Measurements from ENCODE around the gene BST2. TPM values are rescaled to one million over a fixed set of nuclear protein-coding genes. Genes with fewer than 3 reads are reported as not detected.

The BST2 gene
- total RNA-seq, 1 donor: 10.1 TPM

- Histone ChIP-seq H3K9me3 (ENCODE audit: low read depth, low read length) (no peaks in the 10 kb centered on the region), H2AFZ (ENCODE audit: low read length) (no peak overlapping the region), H3K36me3 (ENCODE audit: insufficient read depth, low read length) (no peaks in the 10 kb centered on the region), H3K4me3 (ENCODE audit: insufficient read depth, low read length) (no peak overlapping the region), H3K27me3 (ENCODE audit: insufficient read depth, low read length) (no peaks in the 10 kb centered on the region), H3K4me2 (ENCODE audit: insufficient read depth, low read length) (no peak overlapping the region), H3K79me2 (ENCODE audit: insufficient read depth, low read length) (peaks cover 3% of the 10 kb centered on the region), H4K20me1 (ENCODE audit: insufficient read depth, low read length) (no peaks in the 10 kb centered on the region), H3K27ac (ENCODE audit: low read depth, low read length) (no peak overlapping the region), H3K4me1 (ENCODE audit: insufficient read depth, low read length) (peaks cover 3% of the 10 kb centered on the region)
- peak; percentile 93 for DNase-seq (ENCODE audit: insufficient read length, low spot score, missing footprints)
- peak; percentile 31 for TF ChIP-seq CTCF (IDR thresholded peaks at IDR 0.05; ENCODE audit: extremely low read depth, low read depth, low read length)
These were observed 19.4 kb upstream of the BST2 start for GRCh38 chr19:17424743-17425365.

GRCh38 chr19:17423429-17424208 is 18.2 kb upstream of the BST2 start:
- H3K36me3 ChIP-seq (ENCODE audit: insufficient read depth, low read length): no peaks in the 10 kb centered on the region
- no peaks in the 10 kb centered on the region for H3K9me3 ChIP-seq (ENCODE audit: low read depth, low read length)
- no peak overlapping the region for H3K27ac ChIP-seq (ENCODE audit: low read depth, low read length)
- peaks cover 3% of the 10 kb centered on the region for H3K79me2 ChIP-seq (ENCODE audit: insufficient read depth, low read length)
- no peak overlapping the region for H3K4me2 ChIP-seq (ENCODE audit: insufficient read depth, low read length)
- TF ChIP-seq CTCF (IDR thresholded peaks at IDR 0.05; ENCODE audit: extremely low read depth, low read depth, low read length): no peak
- no peak overlapping the region for H2AFZ ChIP-seq (ENCODE audit: low read length)
- no peak overlapping the region for H3K4me3 ChIP-seq (ENCODE audit: insufficient read depth, low read length)
- H3K4me1 ChIP-seq (ENCODE audit: insufficient read depth, low read length): peaks cover 11% of the 10 kb centered on the region
- DNase-seq (ENCODE audit: insufficient read length, low spot score, missing footprints): peak; percentile 52
- H3K27me3 ChIP-seq (ENCODE audit: insufficient read depth, low read length): no peaks in the 10 kb centered on the region
- no peaks in the 10 kb centered on the region for H4K20me1 ChIP-seq (ENCODE audit: insufficient read depth, low read length)

GRCh38 chr19:17421942-17422341 is 16.5 kb upstream of the BST2 start:
- no peak for TF ChIP-seq CTCF (IDR thresholded peaks at IDR 0.05; ENCODE audit: extremely low read depth, low read depth, low read length)
- H3K4me1 ChIP-seq (ENCODE audit: insufficient read depth, low read length): peaks cover 11% of the 10 kb centered on the region
- no peaks in the 10 kb centered on the region for H3K9me3 ChIP-seq (ENCODE audit: low read depth, low read length)
- H3K4me2 ChIP-seq (ENCODE audit: insufficient read depth, low read length): no peak overlapping the region
- DNase-seq (ENCODE audit: insufficient read length, low spot score, missing footprints): peak; percentile 54
- H3K27me3 ChIP-seq (ENCODE audit: insufficient read depth, low read length): no peaks in the 10 kb centered on the region
- H4K20me1 ChIP-seq (ENCODE audit: insufficient read depth, low read length): no peaks in the 10 kb centered on the region
- no peak overlapping the region for H3K27ac ChIP-seq (ENCODE audit: low read depth, low read length)
- H3K36me3 ChIP-seq (ENCODE audit: insufficient read depth, low read length): no peaks in the 10 kb centered on the region
- peaks cover 3% of the 10 kb centered on the region for H3K79me2 ChIP-seq (ENCODE audit: insufficient read depth, low read length)
- no peak overlapping the region for H2AFZ ChIP-seq (ENCODE audit: low read length)
- H3K4me3 ChIP-seq (ENCODE audit: insufficient read depth, low read length): no peak overlapping the region

- no peaks in the 10 kb centered on the region for H4K20me1 ChIP-seq (ENCODE audit: insufficient read depth, low read length)
- peaks cover 3% of the 10 kb centered on the region for H3K79me2 ChIP-seq (ENCODE audit: insufficient read depth, low read length)
- peaks cover 11% of the 10 kb centered on the region for H3K4me1 ChIP-seq (ENCODE audit: insufficient read depth, low read length)
- peak overlapping the region; percentile 5 for H3K27ac ChIP-seq (ENCODE audit: low read depth, low read length)
- H3K9me3 ChIP-seq (ENCODE audit: low read depth, low read length): no peaks in the 10 kb centered on the region
- TF ChIP-seq CTCF (IDR thresholded peaks at IDR 0.05; ENCODE audit: extremely low read depth, low read depth, low read length): peak; percentile 22
- peak overlapping the region; percentile 76 for H3K4me2 ChIP-seq (ENCODE audit: insufficient read depth, low read length)
- peak overlapping the region; percentile 79 for H3K4me3 ChIP-seq (ENCODE audit: insufficient read depth, low read length)
- H3K36me3 ChIP-seq (ENCODE audit: insufficient read depth, low read length): no peaks in the 10 kb centered on the region
- no peaks in the 10 kb centered on the region for H3K27me3 ChIP-seq (ENCODE audit: insufficient read depth, low read length)
- DNase-seq (ENCODE audit: insufficient read length, low spot score, missing footprints): peak; percentile 83
- peak overlapping the region; percentile 91 for H2AFZ ChIP-seq (ENCODE audit: low read length)
These were observed 15.1 kb upstream of the BST2 start for GRCh38 chr19:17420475-17420924.
